SK-N-MC (cell line): ENCODE results near the gene DZIP1L.

Source experiments
- EZH2 ChIP-seq: fragments of 200-600 bp; sonication (generic); IDR thresholded peaks from one replicate; pipeline ENCODE4 v1.6.1; 2017; ENCODE audit warnings: antibody characterized with exemption
- FOXP2 ChIP-seq: optimal IDR thresholded peaks from 2 replicates; pipeline ENCODE3; 2011; ENCODE audit warnings: mild to moderate bottlenecking, moderate library complexity; ENCODE audit not compliant: insufficient read depth; ENCODE audit errors: extremely low read length, control extremely low read depth
- POLR2AphosphoS5 ChIP-seq: IDR thresholded peaks from 2 replicates; pipeline ENCODE4 v1.6.1; 2012; ENCODE audit warnings: mild to moderate bottlenecking, low read depth, low read length, borderline replicate concordance

DNA sequence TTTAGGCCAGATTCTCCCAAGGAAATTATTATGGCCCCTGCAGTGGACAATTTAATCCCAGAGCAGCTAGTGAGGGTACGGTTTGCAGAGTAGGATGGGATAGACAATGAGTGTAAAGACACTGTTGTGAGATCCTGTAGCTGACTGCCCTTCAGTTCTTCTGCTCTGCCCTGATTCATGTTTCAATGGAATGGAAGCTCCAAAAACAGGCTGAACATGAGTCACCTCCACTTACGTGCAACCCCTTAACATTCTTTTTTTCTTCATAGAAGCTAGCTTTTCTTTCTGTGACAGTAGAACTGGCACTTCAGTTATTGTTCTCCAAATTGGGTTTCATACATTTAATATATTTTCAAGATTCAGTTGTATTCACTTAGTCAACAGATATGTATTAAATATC is 73.4 kb downstream of the DZIP1L start:
- TF ChIP-seq EZH2 = no peak
- no peak for TF ChIP-seq POLR2AphosphoS5
- no peak for TF ChIP-seq FOXP2
